HL-60 (cell line): Measurements from ENCODE around the gene MCUB.

Experiments used
- DNase-seq, 2 experiments: peaks; one replicate each; pipeline ENCODE4 v3.0.0-alpha.2; 2010 to 2020; ENCODE audit warnings: low read depth in 1 of 2, low spot score in 1 of 2
- H3K27ac ChIP-seq: fragments of 250-450 bp; sonication (Bioruptor Pico); replicated peaks from 2 replicates; pipeline ENCODE4 v1.5.1; 2020; ENCODE audit warnings: mild to moderate bottlenecking, moderate library complexity
- H3K27me3 ChIP-seq: fragments of 250-450 bp; sonication (Bioruptor Pico); 2 replicates; pipeline ENCODE4 v1.5.1; 2021; ENCODE audit warnings: mild to moderate bottlenecking, moderate library complexity; ENCODE audit not compliant: insufficient read depth, poor library complexity, severe bottlenecking
- H3K4me3 ChIP-seq: replicated peaks from 2 replicates; pipeline ENCODE4 v1.5.1; 2011; ENCODE audit warnings: mild to moderate bottlenecking, control low read depth, low read length; ENCODE audit not compliant: insufficient read depth
- CTCF ChIP-seq: IDR thresholded peaks from one replicate; pipeline ENCODE4 v1.5.1; 2011; ENCODE audit warnings: low read length, control low read depth, inconsistent platforms; ENCODE audit not compliant: insufficient read depth
- GABPA ChIP-seq: IDR thresholded peaks from 2 replicates; pipeline ENCODE4 v1.6.1; 2012; ENCODE audit warnings: low read depth
- POLR2AphosphoS5 ChIP-seq: IDR thresholded peaks from 2 replicates; pipeline ENCODE4 v1.6.1; 2012; ENCODE audit warnings: low read depth
- REST ChIP-seq: IDR thresholded peaks from 2 replicates; pipeline ENCODE4 v1.6.1; 2012; ENCODE audit warnings: low read depth; ENCODE audit not compliant: insufficient replicate concordance
- SPI1 ChIP-seq: IDR thresholded peaks from 2 replicates; pipeline ENCODE4 v1.6.1; 2012; ENCODE audit warnings: low read depth, mild to moderate bottlenecking, borderline replicate concordance

MCUB gene

DNA sequence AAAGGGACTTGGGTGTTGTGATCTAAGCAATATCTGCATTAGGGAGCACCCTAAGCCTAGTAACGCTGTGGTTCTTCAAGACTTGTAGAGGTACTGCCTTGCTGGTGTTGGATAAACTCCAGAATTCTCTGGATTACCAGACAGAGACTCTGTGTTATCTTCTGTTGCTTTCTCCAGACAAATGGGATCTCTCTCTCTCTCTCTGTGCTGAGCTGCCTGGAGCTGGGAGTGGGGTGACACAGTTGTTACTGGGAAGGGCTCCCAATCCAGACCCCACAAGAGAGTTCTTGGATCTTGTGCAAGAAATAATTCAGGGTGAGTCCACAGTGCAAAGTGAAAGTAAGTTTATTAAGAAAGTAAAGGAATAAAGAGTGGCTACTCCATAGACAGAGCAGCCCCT is 48.8 kb downstream of the MCUB start:
- Histone ChIP-seq H3K27me3 (no peaks in the 10 kb centered on the region), H3K4me3 (no peak overlapping the region), H3K27ac (no peak overlapping the region)
- no peak for TF ChIP-seq POLR2AphosphoS5
- no peak for DNase-seq

DNA sequence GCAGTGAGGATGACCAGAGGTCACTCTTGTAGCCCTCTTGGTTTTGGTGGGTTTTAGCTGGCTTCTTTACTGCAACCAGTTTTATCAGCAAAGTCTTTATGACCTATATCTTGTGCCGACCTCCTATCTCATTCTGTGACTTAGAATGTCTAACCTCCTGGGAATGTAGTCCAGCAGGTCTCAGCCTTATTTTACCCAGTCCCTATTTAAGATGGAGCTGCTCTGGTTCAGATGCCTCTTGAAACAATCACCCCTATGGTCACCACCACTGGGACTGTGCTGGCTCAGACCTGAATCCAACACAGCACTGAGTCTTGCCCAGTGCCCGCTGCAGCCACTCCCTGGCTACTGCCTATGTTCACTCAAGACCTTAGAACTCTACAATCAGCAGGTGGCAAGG is 49.4 kb downstream of the MCUB start:
- no peaks in the 10 kb centered on the region for H3K27me3 ChIP-seq

GRCh38 chr4:109610489-109610888 is 50.4 kb downstream of the MCUB start:
- TF ChIP-seq CTCF, result no peak
- no peak for TF ChIP-seq REST
- TF ChIP-seq SPI1, result no peak
- no peak for TF ChIP-seq GABPA
- TF ChIP-seq POLR2AphosphoS5, result no peak
- no peak overlapping the region for H3K4me3 ChIP-seq
- no peak for DNase-seq
- H3K27me3 ChIP-seq, result no peaks in the 10 kb centered on the region
- no peak overlapping the region for H3K27ac ChIP-seq

More for the DNA sequence above, 49.4 kb downstream of the MCUB start:
- no peak overlapping the region for H3K27ac ChIP-seq
- no peak for DNase-seq
- no peak overlapping the region for H3K4me3 ChIP-seq
- TF ChIP-seq POLR2AphosphoS5, result no peak
- TF ChIP-seq GABPA, result no peak
- no peak for TF ChIP-seq CTCF
- TF ChIP-seq REST, result no peak
- TF ChIP-seq SPI1, result no peak

DNA sequence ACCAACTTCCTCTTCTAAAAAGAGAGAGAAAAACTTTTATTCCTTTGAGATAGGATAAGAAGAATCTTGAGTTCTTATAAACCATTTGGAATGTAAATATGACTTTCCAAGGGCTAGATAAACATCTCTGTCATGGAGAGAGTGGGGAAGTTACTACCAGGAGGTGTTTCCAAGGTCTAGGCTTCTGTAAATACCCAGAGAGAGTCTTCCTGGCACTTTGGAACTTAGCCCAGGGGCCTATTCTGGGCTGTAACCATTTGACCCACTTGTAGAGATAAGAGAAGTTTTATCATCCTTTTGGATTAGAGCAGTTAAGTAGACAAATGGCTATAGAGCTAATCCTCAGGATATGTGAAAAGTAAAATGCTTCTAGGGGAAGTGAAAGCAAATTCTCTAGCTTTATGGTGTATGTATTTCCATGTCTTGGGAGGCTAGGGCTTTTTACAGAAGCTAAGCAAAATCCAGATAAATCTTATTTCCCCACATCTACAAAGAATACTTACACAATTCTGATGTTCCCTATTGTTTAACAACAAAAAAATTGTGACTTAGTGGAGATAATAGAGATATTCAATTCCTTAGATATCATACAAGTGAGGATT is 51.1 kb downstream of the MCUB start:
- H3K27me3 ChIP-seq, result peaks cover under 1% of the 10 kb centered on the region
- TF ChIP-seq CTCF (no peak), REST (no peak), GABPA (no peak), POLR2AphosphoS5 (no peak)
- H3K27ac ChIP-seq, result no peak overlapping the region
- no peak overlapping the region for H3K4me3 ChIP-seq
- no peak for DNase-seq
